HUES64 (cell line): ENCODE measurements around the gene POLN.

Experiments used
- H3K27ac ChIP-seq: 2 replicates; pipeline ENCODE4 v1.7.0; 2013; ENCODE audit warnings: low read depth, low read length, inconsistent platforms
- H3K27me3 ChIP-seq: 2 replicates; pipeline ENCODE4 v1.6.1; 2013; ENCODE audit warnings: mild to moderate bottlenecking, low read length; ENCODE audit not compliant: insufficient read depth
- H3K36me3 ChIP-seq: 2 replicates; pipeline ENCODE4 v1.6.1; 2013; ENCODE audit warnings: mild to moderate bottlenecking, low read length; ENCODE audit not compliant: insufficient read depth
- H3K4me1 ChIP-seq: 2 replicates; pipeline ENCODE4 v1.6.1; 2013; ENCODE audit warnings: mild to moderate bottlenecking, low read length, moderate library complexity; ENCODE audit not compliant: insufficient read depth
- H3K4me3 ChIP-seq: 2 replicates; pipeline ENCODE4 v1.5.1; 2013; ENCODE audit warnings: mild to moderate bottlenecking, low read length, moderate library complexity
- H3K9ac ChIP-seq: 2 replicates; pipeline ENCODE4 v1.6.1; 2013; ENCODE audit warnings: mild to moderate bottlenecking, low read depth, low read length
- H3K9me3 ChIP-seq: 2 replicates; pipeline ENCODE4 v1.6.1; 2013; ENCODE audit warnings: low read depth, low read length; ENCODE audit not compliant: insufficient read depth
- WGBS: fragments of 150-250, 120-280 bp; methylation state at CpG from one replicate; pipeline ENCODE4 v1.1.7; 2013; ENCODE audit warnings: missing lambda C conversion rate; 5-methylcytosine and 5-hydroxymethylcytosine counted together

Gene POLN

GRCh38 chr4:2069161-2069971, 172.6 kb downstream of the POLN start:
- 90% methylated on average over 17 of the region's 17 CpGs for WGBS
- Histone ChIP-seq H3K9ac (no peak overlapping the region), H3K4me1 (peaks cover 7% of the 10 kb centered on the region; the same call in 1 of the 2 replicates), H3K4me3 (no peak overlapping the region), H3K9me3 (no peaks in the 10 kb centered on the region), H3K27me3 (no peaks in the 10 kb centered on the region), H3K27ac (no peak overlapping the region), H3K36me3 (no peaks in the 10 kb centered on the region)

DNA sequence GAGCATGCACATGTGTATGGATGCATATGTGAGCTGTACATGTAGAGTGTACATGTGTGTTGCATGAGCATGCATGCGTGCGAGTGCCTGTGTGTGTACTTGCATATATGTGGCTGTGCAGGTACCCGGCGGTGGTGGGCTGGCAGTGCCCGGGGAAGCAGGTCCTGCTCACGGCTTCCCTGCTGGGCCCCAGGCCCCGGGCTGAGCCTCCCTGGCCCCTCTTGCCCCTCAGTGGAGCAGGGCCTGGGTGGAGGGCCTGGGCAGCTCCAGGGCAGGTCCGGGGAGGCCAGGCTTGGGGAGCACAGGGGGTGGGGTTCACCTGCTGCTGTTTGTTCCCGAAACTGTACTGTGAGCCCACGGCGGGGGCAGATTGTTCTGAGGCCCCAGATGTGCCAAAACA, 173.4 kb downstream of the POLN start:
- WGBS: 91% methylated on average over 11 of the region's 11 CpGs

DNA sequence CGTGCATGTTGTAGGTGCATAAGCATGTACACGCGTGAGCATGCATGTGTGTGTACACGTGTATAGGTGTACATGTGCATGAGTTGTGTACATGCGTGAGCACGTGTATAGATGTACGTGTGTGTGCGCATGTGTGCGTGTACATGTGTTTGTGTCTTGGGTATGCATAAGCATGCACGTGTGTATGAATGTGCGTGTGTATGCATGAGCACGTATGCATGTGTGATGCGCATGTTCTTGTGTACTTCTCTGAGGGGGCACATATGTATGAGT, 173.8 kb downstream of the POLN start:
- Histone ChIP-seq H3K36me3 (no peaks in the 10 kb centered on the region), H3K4me3 (no peak overlapping the region), H3K27ac (no peak overlapping the region), H3K9me3 (no peaks in the 10 kb centered on the region), H3K4me1 (peaks cover 7% of the 10 kb centered on the region; the same call in 1 of the 2 replicates), H3K9ac (no peak overlapping the region), H3K27me3 (no peaks in the 10 kb centered on the region)
- WGBS: 93% methylated on average over 13 of the region's 13 CpGs

More for the DNA sequence above, 173.4 kb downstream of the POLN start:
- Histone ChIP-seq H3K4me3 (no peak overlapping the region), H3K36me3 (no peaks in the 10 kb centered on the region), H3K4me1 (peaks cover 7% of the 10 kb centered on the region; the same call in 1 of the 2 replicates), H3K27me3 (no peaks in the 10 kb centered on the region), H3K27ac (no peak overlapping the region), H3K9ac (no peak overlapping the region), H3K9me3 (no peaks in the 10 kb centered on the region)

DNA sequence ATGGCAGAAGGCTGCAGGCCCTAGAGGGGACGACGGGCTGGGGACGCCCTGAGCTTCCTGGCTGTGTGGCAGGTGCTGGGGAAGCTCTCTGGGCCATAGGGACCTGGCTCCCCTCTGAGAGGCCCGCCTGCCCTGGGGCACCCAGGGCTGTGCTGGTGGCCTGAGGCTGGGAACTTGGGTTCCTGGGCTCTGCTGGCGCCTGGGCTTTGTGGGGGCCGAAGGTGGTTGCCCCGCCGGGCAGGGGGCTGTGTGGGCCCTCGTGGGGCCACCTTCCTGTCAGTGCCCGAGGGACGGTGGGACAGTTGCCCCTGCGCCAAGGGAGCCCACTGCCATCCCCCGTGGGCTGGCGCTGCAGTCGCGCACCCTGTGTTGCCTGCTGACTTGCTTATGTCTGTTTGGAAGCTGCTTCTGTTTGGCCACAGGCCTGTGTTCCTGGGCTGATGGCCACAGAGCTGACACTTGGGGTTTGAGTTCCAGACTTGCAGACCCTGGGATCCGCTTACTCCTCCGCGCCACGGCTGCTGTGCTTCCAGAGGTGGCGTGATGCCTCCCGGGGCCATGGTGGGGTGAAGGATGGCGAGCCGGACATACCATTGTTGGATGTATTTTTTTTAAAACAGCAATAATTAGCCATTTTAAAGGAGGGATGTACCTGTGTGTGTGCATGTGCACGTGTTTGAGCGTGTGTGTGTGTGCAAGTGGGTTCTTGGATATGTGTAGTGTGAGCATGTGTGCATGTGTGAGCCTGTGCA, 174.3 kb downstream of the POLN start:
- peaks cover 7% of the 10 kb centered on the region; the same call in 1 of the 2 replicates for H3K4me1 ChIP-seq
- no peak overlapping the region for H3K4me3 ChIP-seq
- H3K36me3 ChIP-seq: no peaks in the 10 kb centered on the region
- H3K27ac ChIP-seq: no peak overlapping the region
- H3K27me3 ChIP-seq: no peaks in the 10 kb centered on the region
- H3K9me3 ChIP-seq: no peaks in the 10 kb centered on the region
- WGBS: 89% methylated on average over 26 of the region's 26 CpGs
- H3K9ac ChIP-seq: no peak overlapping the region

- Histone ChIP-seq H3K27ac (no peak overlapping the region), H3K27me3 (peaks cover 6% of the 10 kb centered on the region), H3K9ac (no peak overlapping the region), H3K9me3 (no peaks in the 10 kb centered on the region), H3K4me3 (no peak overlapping the region), H3K36me3 (no peaks in the 10 kb centered on the region), H3K4me1 (peaks cover 5% of the 10 kb centered on the region; the same call in 1 of the 2 replicates)
- WGBS: 91% methylated on average over 29 of the region's 29 CpGs
These were observed 175.1 kb downstream of the POLN start for GRCh38 chr4:2066571-2067445.

DNA sequence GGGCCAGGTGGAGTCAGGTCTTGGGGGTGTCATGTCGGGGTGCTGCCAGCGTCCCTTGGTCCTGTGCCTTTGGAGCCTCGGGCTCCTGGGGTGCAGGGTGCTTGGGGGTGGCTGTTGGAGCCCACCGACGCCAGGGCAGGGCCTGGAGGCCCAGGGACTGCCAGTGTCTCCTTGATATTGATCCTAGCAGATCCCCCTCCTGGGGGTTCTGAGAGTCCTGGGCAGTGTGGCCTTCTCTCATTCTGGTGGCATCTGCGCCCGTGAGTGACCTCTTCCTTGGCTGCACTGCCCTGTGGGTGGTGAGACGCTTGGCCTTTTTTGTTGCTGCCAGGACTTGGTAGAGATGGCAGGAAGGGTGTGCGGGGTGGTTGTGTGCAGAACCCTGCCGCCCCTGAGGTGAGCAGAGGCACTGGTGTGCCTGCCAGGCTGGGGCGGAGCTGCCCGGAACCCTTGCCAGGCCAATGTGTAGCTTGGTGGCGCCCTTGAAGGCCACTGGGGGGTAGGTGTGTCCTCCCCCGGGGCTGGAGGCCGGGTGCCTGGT, 175.8 kb downstream of the POLN start:
- H3K27ac ChIP-seq: no peak overlapping the region
- 0 out of 2 replicates have a peak, but pooled peaks cover 2% of the 10 kb centered on the region for H3K4me1 ChIP-seq
- H3K9ac ChIP-seq: no peak overlapping the region
- no peaks in the 10 kb centered on the region for H3K9me3 ChIP-seq
- WGBS: 94% methylated on average over 15 of the region's 15 CpGs
- peaks cover 14% of the 10 kb centered on the region for H3K27me3 ChIP-seq
- H3K4me3 ChIP-seq: no peak overlapping the region
- H3K36me3 ChIP-seq: no peaks in the 10 kb centered on the region

- no peaks in the 10 kb centered on the region for H3K9me3 ChIP-seq
- 90% methylated on average over 24 of the region's 24 CpGs for WGBS
- no peak overlapping the region for H3K27ac ChIP-seq
- 0 out of 2 replicates have a peak, but pooled peaks cover 3% of the 10 kb centered on the region for H3K4me1 ChIP-seq
- H3K4me3 ChIP-seq: no peak overlapping the region
- peaks cover 21% of the 10 kb centered on the region for H3K27me3 ChIP-seq
- H3K9ac ChIP-seq: no peak overlapping the region
- H3K36me3 ChIP-seq: no peaks in the 10 kb centered on the region
These were observed 176.6 kb downstream of the POLN start for GRCh38 chr4:2065106-2065930.

DNA sequence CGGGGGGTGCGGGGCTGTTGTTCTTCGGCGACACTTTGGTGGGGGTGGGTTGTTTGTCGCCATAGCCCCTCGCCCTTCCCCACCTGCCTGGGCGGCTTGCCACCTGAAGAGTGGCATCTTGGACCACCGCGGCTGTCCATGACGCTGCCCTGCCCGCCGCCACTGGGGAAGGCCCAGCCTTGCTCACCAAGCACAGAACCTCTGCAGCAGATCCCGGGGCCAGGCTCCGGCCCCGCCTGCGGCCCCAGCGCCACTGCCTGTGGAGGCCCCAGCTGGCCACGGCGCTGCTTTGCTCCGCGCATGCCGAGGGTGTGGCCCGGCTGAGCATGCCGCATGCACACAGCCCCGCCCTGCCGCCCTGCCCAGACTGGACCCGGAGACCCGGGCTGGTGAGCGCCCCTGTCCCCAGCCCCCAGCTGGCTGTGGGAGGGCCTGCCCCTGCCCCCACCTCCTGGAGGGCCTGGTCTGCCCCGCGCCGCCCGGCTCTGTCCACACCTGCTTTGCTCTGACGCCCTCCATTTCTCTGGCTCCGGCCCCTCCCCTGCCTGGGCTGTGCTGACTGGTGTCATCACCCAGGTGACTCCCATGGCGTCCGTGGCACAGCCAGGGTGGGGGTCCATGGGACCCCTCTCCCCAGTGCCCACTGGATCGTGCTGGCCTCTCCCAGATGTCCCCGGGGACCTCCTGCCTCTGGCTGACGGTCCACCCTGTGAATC, 177.5 kb downstream of the POLN start:
- no peak overlapping the region for H3K9ac ChIP-seq
- 93% methylated on average over 40 of the region's 40 CpGs for WGBS

GRCh38 chr4:2063557-2064275, 178.2 kb downstream of the POLN start:
- H3K4me1 ChIP-seq: 0 out of 2 replicates have a peak, but pooled peaks cover 3% of the 10 kb centered on the region
- no peaks in the 10 kb centered on the region for H3K9me3 ChIP-seq
- H3K27me3 ChIP-seq: peaks cover 29% of the 10 kb centered on the region
- H3K36me3 ChIP-seq: no peaks in the 10 kb centered on the region
- no peak overlapping the region for H3K9ac ChIP-seq
- H3K4me3 ChIP-seq: no peak overlapping the region
- WGBS: 96% methylated on average over 53 of the region's 53 CpGs
- no peak overlapping the region for H3K27ac ChIP-seq

More for the DNA sequence above, 177.5 kb downstream of the POLN start:
- Histone ChIP-seq H3K36me3 (no peaks in the 10 kb centered on the region), H3K4me3 (no peak overlapping the region), H3K9me3 (no peaks in the 10 kb centered on the region), H3K27ac (no peak overlapping the region), H3K27me3 (peaks cover 28% of the 10 kb centered on the region), H3K4me1 (0 out of 2 replicates have a peak, but pooled peaks cover 3% of the 10 kb centered on the region)
